GM19239 (cell line): ENCODE measurements around the gene CDCA7L.

Experiments
- DNase-seq: peaks from one replicate; pipeline ENCODE4 v3.0.0; 2011; ENCODE audit warnings: low spot score; ENCODE audit not compliant: insufficient read length
- FAIRE-seq: peaks from 2 replicates; lab custom pipeline; 2011; peaks lifted over from hg19 to GRCh38; lab: Jason Lieb, UNC

The CDCA7L gene, protein sequence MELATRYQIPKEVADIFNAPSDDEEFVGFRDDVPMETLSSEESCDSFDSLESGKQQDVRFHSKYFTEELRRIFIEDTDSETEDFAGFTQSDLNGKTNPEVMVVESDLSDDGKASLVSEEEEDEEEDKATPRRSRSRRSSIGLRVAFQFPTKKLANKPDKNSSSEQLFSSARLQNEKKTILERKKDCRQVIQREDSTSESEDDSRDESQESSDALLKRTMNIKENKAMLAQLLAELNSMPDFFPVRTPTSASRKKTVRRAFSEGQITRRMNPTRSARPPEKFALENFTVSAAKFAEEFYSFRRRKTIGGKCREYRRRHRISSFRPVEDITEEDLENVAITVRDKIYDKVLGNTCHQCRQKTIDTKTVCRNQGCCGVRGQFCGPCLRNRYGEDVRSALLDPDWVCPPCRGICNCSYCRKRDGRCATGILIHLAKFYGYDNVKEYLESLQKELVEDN

DNA sequence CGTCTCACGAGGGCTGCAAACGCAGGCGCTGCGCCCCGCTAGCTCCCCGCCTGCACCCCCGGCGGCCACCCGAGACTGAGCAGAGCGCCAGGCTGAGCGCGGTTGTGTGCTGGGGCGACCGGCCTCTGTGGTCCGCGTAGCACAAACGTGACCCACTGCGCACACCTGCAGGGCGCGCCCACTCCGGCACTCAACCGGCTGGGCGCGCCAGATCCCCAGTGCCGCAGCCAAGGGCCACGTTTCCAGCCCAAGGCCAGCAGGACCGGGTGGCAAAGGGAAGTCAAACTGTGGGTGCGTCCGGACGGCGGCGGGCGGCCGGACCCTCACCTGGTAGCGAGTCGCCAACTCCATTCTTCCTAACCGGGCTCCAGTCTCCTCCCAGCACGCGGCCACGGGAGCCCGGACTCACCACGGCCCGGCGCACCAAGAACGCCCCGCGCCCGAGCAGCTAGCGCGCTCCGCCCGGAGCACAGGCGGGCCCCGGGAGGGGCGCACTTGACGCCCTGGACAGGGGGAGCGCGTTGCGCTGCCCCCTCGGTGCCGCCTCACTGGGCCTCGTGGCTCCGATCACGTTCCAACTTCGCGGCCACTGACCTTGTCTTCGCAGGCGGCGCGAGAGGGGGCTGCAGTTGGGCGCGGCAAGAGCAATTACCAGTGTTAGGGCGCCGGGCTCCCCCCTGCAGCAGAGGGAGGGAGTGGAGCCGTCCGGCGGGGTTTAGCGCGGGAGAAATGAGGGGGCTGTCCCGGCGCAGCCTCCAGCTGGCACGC lies at the start of gene CDCA7L:
CDCA7L (minus strand) TSS at position 446 of the 768 bp plus-strand sequence; CDS start at position 351, 95 bp downstream.
- FAIRE-seq (peak; percentile 60), DNase-seq (peak; percentile 63)

DNA sequence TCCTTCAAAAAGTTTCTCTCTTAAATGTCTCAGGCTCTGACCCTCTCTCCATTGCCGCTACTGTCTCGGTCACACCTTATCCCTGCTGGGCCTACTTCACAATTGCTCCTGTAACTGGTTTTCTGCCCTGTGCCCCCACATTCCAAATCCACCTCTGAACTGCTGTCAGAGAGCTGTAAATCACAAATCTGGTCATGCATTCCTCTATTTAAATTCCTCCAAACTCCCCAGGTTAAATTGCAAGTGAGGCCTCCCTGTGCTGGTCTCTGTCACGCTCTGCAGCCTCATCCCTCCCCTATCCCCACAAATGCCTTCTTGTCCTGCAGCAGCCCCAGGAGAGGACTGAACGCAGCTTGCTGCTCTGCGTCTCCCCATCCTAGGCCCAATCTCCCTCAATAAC lies 40.4 kb upstream of the CDCA7L start:
- no peak for FAIRE-seq
- DNase-seq, result no peak

DNA sequence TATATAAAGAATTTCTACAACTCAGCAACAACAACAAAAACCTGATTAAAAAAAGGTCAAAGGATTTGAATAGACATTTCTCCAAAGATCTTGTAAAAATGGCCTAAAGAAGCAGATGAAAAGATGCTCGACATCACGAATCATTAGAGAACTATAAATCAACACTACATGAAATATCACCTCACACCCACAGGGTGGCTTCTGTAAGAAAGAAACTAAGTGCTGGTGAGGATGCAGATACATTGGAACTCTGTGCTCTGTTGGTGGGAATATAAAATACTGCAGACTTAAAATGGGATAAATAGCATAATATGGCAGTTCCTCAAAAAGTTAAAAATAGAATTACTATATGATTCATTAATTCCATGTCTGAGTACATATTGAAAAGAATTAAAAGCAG lies 38.3 kb upstream of the CDCA7L start:
- DNase-seq, result no peak
- FAIRE-seq, result no peak

DNA sequence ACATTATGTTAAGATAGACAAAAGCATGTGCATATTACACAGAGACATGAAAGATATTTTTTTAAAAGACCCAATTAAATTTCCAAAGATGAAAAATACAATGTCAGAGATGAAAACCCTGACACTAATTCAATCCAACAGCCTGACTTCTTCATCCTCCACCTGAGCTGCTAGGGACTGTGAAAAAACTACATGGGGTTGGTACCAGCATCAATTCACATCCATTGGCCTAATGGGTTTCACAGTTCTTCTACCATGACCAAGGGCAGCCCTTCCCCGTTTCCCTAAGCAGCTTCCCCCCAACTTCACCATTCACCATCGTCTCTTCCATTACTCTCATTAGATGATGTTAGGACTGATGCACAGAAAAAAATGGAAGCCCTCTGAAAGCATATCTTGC lies 37.4 kb upstream of the CDCA7L start:
- FAIRE-seq, result no peak
- no peak for DNase-seq

DNA sequence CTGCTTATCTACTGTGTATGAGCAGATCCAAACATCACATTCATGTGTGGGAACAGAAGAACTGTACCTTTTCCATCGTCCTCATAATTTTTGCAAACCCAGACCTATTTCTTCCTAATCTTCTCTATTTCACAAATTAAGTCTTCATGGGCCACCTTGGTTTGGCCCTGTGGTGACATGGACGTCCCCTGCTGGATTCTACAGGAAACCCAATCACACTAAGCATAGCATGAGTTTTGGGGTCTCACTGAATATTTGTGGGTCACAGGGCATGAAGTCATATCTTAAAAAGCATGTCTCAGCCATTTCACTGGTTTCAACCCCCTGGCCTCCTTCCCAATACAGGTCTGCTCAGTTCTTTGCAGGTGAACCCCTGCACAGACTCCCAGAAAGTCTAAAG lies 35.8 kb upstream of the CDCA7L start:
- DNase-seq, result no peak
- FAIRE-seq, result no peak

DNA sequence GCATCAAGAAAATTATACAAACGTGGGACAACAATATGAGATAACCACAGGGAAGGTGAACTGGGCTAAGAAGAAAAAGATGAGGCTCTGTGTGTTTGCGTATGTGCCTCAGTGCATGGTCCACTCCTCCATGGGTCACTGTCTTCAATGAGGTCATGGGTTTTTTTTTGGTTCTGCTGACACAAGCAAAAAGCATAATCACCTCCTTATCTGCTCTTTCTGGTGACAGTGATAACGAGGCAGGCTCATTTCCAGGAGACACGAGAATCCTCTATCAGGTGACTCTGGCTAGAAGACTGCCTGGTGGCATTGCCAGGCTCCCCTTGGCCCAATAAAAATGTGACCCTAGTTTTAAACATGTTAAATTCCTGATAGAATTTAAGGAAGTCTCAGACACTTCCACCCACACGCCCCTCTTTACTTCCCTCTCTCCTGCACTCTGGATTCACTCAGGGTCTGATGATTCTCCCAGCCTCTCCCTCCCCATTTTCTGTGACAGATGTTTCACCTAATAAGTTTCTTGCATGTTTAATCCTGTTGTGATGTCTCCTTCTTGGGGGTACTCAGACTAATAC lies 35.3 kb upstream of the CDCA7L start:
- FAIRE-seq (no peak), DNase-seq (no peak)

DNA sequence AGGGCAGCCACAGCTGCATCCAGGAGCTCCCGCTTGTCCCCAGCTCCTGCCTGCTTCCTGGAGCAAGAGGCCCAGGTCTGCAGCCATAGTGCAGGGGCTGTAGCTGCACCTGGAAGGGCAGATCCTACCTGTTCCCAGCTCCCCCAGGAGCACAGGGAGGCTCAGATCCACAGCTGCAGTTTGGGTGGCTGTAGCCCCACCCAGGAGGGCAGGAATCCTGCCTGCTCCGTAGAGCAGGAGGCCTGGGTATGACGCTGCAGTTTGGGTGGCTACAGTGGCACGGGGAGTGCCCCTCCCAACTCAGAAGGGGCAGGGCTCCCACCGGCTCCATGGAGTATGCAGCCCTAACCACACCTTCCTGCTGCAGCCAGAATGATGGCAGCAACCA lies 26.7 kb upstream of the CDCA7L start:
- DNase-seq, result no peak
- FAIRE-seq, result no peak

DNA sequence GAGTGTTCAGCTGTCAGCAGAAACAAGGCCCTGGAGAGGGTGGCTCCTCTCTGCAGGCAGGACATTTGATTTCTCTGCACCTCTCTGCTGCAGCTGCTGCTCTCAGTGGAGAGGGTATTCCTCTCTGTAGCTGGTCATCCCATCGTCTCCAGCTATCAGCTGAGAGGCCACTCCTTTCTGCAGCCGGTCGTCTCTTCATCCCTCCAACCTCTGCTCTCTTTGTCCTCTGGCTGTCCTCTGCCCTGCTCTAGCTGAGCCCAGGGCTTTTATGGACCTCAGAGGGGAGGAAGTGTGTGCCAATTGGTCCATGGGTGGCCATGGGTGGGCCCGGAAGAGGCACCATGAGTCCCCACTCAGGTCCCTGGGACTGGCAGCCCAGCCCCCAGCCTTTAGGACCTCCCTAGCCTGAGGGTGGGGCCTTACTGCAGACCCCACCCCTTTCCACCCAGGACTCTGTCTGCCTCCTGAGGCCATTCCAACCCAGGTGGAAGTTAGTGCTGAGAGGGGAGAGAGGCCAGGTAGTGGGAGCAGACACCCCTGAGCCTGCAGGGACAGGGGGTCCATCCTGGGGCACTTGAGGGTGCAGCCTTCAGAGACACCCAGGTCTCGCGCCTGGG lies 26.2 kb upstream of the CDCA7L start:
- FAIRE-seq (no peak), DNase-seq (no peak)

DNA sequence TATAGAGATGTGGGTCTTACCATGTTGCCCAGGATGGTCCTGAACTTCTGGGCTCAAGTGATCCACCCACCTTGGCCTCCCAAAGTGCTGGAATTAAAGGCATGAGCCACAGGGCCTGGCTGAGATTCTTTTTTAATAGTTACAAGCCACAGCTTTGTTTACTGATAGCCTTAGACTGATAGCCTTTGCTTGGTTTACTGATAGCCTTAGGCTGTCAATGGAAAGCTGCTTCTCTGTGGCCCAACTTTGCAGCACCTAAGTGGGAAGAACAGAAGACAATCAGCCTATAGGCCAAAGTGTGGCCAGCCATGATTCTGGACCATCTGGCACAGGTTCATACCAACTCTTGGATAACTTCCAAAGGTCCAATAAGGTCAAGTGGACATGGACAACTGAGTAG lies 24.1 kb upstream of the CDCA7L start:
- FAIRE-seq (peak; percentile 35), DNase-seq (no peak)

DNA sequence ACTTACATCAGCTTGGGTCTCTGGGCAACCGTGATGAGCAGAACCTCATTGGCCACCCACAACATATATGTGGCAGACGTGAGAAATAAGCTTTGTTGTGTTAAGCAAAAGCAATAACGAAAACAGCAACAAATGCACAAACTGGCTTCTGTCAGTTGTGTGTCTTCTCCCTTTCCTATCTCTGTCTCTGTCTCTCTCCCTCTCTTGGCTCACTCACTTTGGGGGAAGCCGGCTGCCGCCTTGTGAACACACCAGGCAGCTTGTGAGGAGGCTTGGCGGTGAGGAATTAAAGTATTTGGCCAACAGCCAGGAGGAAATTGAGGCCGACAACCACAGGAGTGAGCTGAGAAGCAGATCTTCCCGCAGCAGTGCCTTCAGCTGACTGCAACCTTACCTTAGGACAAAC lies 21.9 kb upstream of the CDCA7L start:
- FAIRE-seq, result peak; percentile 60
- DNase-seq, result no peak

DNA sequence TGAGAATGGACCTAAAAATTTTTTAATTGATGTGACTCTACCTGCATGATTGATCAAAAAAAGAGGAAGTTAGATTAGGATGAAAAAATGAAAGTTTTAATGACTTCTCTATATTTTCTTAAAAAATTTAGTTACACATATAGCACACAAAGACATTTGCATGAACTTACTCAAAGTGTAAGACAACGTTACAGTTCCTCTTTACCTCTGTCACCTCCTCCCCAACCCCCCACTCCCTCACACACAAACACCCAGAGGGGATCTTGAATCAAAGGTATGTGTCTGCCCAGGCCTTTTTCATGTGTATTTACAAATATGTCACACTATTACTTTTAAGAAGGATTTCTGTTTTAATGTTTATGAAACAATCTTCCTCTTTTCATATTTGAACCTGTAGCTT lies 20.6 kb upstream of the CDCA7L start:
- no peak for DNase-seq
- peak; percentile 87 for FAIRE-seq

DNA sequence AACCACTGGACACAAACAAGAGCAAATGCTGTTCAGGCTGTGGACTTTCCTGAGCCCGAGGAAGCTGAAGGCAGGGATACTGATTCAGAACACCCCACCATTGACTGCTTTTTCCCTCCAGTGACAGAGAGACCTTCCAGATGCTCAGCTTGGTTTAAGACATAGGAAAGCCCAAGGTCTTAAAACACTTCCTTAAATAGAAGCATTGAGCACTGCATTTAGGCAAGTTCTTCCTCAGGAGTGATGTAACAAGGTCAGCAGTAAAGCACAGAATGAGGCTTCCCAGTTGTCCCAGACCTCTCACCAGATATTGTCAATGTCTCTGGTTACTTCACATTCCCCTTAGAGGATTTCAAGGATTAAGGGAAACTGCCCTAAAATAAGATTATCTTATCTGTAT lies 19.6 kb upstream of the CDCA7L start:
- FAIRE-seq, result peak; percentile 33
- no peak for DNase-seq

DNA sequence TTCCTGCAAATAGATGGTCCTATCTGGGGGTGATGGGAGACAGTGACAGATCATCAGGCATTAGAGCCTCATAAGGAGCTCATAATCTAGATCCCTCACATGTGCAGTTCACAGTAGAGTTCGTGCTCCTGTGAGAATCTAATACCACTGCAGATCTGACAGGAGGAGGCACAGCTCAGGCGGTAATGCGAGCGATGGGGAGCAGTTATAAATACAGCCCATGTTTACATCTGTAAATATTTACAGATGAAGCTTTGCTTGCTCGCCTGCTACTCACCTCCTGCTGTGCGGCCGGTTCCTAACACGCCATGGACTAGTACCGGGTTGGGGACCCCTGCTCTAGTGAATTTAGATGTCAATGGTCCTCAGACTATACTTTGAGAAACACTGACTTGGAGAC lies 17.0 kb upstream of the CDCA7L start:
- DNase-seq (no peak), FAIRE-seq (no peak)

DNA sequence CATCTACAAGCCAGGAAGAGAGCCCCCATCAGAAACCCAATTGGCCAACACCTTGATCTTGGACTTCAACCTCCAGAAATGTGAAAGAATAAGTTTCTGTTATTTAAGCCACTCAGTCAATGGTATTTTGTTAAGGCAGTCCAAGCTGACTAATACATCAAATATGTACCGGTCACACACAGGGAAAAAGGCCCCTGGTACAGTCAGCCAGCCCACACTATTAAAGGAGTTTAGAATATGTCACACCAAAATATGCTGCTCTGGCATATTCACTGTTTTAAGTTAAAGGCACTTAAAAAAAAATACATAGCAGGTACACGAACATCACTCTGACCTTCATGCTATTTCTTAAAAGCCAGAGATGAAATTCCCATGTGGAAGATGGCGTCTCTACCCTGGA lies 15.2 kb upstream of the CDCA7L start:
- no peak for DNase-seq
- FAIRE-seq, result no peak

DNA sequence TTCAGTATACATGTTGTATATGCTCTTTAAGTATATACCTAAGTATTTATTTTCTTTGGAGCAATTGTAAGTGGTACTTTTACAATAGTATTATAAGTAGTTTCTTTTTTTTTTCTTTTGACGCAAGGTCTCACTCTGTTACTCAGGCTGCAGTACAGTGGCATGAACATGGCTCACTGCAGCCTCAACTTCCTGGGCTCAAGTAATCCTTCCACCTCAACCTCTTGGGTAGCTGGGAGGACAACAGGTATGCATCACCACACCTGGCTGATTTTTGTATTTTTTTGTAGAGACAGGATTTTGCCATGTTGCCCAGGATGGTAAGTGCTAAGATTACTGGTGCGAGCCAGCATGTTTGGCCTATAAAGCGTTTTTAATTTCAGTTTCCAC lies 13.7 kb upstream of the CDCA7L start:
- DNase-seq (no peak), FAIRE-seq (no peak)

DNA sequence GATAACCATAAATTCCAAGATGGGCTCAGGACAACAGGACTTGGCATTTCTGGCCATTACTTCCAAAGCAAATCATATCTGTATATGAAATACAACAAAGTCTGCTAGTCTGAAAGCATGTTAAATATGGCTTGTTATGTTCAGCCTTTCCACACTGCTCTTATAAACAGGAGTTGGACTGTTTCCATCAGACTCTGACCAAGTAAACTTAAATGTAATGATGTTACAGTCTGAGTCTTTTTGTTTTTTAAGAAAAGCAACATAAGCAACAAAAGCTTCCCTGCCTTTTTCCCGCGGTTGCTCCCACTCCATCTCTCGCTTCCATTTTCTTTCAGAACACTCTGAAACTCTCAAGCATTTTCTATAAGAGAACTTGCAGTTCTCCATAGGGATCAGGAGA lies 8.1 kb upstream of the CDCA7L start:
- FAIRE-seq (no peak), DNase-seq (no peak)

DNA sequence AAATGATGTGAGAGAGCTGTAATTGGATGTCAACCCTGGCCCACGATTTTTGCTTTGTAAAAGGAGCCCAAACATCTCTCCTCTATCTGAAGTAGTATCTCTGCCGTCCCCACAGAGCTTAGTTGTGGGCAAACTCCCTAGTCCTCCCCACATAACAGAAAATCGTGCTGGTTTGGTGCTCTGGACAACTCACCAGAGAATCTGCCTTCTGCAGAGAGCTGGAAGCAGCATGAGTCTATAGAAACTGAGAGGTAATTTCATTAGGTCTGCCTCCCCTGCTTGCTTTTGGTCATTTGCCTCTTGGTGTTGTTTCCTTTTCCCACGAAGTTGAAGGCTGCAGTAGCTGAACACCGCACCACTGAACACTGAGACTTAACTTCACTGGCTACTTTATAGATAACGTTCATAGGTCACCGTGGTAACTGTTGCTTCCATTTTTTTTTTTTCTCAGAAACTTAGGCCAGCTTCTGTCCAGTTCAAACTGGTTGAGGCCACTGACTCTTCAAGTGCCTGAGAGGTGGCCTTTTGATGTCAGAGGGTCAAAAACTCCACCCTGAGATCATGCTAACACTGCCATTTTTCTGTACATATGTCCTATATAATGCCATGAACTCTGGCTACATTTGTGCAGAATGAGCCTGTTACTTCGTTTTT lies 3.3 kb upstream of the CDCA7L start:
- DNase-seq, result no peak
- FAIRE-seq, result no peak

DNA sequence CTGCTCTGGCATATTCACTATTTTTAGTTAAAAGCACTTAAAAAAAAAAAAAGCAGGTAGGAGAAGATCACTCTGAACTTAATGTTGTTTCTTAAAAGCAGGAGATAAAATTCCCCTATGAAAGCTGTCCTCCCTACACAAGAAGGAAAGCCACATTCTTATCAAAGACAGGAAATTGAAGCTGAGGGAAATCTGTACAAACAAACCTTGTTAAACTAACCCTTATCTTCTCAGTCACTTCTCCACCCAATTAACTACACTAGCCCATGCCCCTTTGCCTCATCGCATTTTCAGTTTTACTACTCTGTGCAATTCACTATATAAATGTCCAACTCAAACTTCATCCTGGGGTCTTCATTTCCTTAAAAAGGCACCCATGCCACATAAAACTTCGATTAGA lies 2.7 kb upstream of the CDCA7L start:
- no peak for DNase-seq
- no peak for FAIRE-seq

DNA sequence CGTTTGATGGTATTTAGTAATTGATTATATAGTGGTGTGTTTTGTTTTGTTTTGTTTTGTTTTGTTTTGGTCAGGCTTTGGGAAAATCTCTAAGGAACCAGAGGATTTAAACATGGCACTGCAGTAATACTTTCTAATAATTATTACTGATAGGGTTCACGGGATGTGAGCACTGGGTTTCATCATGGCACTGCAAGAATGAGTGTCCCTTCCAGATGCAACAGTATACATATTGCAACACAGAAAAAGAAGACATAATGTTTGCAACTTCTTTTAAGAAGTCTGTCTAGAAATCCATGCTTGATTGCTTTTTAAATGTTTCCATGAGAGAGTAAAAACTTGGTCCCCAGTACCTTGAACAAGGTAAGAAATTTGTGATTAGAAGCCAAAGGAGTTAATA lies 2.2 kb upstream of the CDCA7L start:
- FAIRE-seq (no peak), DNase-seq (no peak)

DNA sequence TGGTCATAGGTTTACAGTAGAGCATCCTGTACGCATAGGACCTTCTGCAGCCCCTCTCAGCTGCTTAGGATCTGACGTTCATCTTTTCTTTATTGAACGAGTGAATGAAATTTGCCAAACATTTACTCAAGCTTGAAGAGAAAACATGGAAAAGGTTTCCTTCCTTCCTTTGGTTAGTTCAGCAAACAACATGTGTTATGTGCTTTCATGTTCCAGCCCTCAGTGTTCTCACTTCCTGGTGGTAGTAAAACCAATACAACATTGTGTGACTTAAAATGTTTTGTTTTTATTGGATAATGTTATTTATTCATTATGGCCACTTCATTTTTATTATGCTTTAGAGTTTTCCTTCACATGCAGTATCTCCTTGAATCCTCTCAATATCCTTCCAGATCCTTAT lies 1.4 kb upstream of the CDCA7L start:
- DNase-seq (no peak), FAIRE-seq (peak; percentile 21)
